Measurements from ENCODE around the gene SKP2.

- TF ChIP-seq, protein P1, sequence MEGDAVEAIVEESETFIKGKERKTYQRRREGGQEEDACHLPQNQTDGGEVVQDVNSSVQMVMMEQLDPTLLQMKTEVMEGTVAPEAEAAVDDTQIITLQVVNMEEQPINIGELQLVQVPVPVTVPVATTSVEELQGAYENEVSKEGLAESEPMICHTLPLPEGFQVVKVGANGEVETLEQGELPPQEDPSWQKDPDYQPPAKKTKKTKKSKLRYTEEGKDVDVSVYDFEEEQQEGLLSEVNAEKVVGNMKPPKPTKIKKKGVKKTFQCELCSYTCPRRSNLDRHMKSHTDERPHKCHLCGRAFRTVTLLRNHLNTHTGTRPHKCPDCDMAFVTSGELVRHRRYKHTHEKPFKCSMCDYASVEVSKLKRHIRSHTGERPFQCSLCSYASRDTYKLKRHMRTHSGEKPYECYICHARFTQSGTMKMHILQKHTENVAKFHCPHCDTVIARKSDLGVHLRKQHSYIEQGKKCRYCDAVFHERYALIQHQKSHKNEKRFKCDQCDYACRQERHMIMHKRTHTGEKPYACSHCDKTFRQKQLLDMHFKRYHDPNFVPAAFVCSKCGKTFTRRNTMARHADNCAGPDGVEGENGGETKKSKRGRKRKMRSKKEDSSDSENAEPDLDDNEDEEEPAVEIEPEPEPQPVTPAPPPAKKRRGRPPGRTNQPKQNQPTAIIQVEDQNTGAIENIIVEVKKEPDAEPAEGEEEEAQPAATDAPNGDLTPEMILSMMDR (IDR thresholded peaks at IDR 0.05), result no peak
- no peak for TF ChIP-seq POLR2A (IDR thresholded peaks at IDR 0.05)
Observed at GRCh38 chr5:36138900-36139683, 12.8 kb upstream of the SKP2 start.
